ENCODE data around the gene HMGXB4.

DNA sequence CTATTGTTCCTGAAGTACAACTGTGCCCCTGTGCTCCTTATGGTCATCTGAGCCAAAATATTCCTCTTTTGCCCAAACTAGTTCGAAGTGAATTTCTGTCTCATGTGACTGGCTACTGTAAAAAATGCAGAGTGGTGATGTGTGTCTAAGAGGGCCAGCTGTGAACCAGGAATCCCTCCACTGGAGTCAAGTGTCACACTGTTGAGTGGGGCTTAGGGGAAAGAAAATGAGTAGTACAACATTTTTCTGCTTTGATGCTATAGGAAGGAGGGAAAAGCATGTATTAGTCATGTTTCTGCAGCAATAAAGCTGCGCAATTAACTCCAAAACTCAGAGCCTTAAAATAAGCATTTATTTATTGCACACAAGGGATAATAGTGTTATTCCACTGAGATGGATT is 39.8 kb upstream of the HMGXB4 start:
- TF ChIP-seq POLR2A (IDR thresholded peaks at IDR 0.05; ENCODE audit: low read length) (no peak), EP300 (IDR thresholded peaks at IDR 0.05) (no peak), RAD21 (conservative IDR thresholded peaks at IDR 0.05 in 1 of 2, IDR thresholded peaks at IDR 0.05 in 1 of 2) (no peak)
- TF ChIP-seq, protein P1, sequence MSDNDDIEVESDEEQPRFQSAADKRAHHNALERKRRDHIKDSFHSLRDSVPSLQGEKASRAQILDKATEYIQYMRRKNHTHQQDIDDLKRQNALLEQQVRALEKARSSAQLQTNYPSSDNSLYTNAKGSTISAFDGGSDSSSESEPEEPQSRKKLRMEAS (IDR thresholded peaks at IDR 0.05): no peak
- TF ChIP-seq, protein P2, sequence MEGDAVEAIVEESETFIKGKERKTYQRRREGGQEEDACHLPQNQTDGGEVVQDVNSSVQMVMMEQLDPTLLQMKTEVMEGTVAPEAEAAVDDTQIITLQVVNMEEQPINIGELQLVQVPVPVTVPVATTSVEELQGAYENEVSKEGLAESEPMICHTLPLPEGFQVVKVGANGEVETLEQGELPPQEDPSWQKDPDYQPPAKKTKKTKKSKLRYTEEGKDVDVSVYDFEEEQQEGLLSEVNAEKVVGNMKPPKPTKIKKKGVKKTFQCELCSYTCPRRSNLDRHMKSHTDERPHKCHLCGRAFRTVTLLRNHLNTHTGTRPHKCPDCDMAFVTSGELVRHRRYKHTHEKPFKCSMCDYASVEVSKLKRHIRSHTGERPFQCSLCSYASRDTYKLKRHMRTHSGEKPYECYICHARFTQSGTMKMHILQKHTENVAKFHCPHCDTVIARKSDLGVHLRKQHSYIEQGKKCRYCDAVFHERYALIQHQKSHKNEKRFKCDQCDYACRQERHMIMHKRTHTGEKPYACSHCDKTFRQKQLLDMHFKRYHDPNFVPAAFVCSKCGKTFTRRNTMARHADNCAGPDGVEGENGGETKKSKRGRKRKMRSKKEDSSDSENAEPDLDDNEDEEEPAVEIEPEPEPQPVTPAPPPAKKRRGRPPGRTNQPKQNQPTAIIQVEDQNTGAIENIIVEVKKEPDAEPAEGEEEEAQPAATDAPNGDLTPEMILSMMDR (IDR thresholded peaks at IDR 0.05): no peak

Measured in A549 (cell line).